ENCODE results near the gene ZFHX3.

- TF ChIP-seq SIN3A (conservative IDR thresholded peaks at IDR 0.05 in 1 of 2, IDR thresholded peaks at IDR 0.05 in 1 of 2; ENCODE audit: low read depth in 1 of 2, low read length in 2 of 2) (no peak), SAP30 (IDR thresholded peaks at IDR 0.05; ENCODE audit: insufficient read depth, insufficient replicate concordance, low read length) (no peak), CREB1 (IDR thresholded peaks at IDR 0.05) (no peak), YY1 (IDR thresholded peaks at IDR 0.05; ENCODE audit: low read depth, low read length) (no peak), GABPA (IDR thresholded peaks at IDR 0.05; ENCODE audit: borderline replicate concordance, insufficient read depth, low read length) (no peak), USF2 (IDR thresholded peaks at IDR 0.05; ENCODE audit: low read length) (no peak), CTCF (IDR thresholded peaks at IDR 0.05; ENCODE audit: control extremely low read depth in 1 of 3, insufficient read depth in 1 of 3, low read depth in 1 of 3, low read length in 3 of 3) (no peak), SP2 (IDR thresholded peaks at IDR 0.05; ENCODE audit: low read length) (no peak), POLR2AphosphoS5 (IDR thresholded peaks at IDR 0.05; ENCODE audit: low read depth, low read length) (no peak), MAX (IDR thresholded peaks at IDR 0.05) (no peak), TBP (IDR thresholded peaks at IDR 0.05; ENCODE audit: low read depth, low read length) (no peak)
Measured at GRCh38 chr16:72942021-72942420, 105.9 kb downstream of the ZFHX3 start.
